B cell (primary cell): ENCODE measurements around the gene HOXA1.

Experiments
- EZH2 ChIP-seq: IDR thresholded peaks from 2 replicates; pipeline ENCODE4 v1.6.1; 2012; ENCODE audit warnings: borderline replicate concordance, low read depth, mild to moderate bottlenecking, moderate library complexity, low read length; ENCODE audit not compliant: insufficient read depth, poor library complexity, severe bottlenecking
- TF ChIP-seq, protein P1 (sequence below): fragments of 200-600 bp; IDR thresholded peaks from one replicate; pipeline ENCODE4 v1.8.0; 2022; ENCODE audit warnings: antibody characterized with exemption, mild to moderate bottlenecking

DNA sequence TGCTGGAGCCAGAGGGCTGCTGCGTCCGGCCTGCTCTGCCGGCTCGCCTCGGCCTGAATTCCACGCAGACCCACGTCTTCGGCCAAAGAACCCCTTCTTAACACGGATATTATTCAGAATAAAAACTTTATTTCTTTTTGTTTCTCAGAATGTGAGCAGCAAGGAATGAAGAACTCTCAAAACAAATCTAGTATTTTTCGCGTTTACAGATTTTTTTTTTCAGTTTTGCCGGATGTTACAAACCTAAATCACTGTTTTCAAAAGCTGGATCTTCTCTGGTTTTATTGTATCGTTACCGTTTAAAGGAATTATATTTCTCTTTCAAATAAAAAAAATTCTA lies 11.1 kb upstream of the HOXA1 start:
- TF ChIP-seq EZH2: no peak
- TF ChIP-seq, protein P1, sequence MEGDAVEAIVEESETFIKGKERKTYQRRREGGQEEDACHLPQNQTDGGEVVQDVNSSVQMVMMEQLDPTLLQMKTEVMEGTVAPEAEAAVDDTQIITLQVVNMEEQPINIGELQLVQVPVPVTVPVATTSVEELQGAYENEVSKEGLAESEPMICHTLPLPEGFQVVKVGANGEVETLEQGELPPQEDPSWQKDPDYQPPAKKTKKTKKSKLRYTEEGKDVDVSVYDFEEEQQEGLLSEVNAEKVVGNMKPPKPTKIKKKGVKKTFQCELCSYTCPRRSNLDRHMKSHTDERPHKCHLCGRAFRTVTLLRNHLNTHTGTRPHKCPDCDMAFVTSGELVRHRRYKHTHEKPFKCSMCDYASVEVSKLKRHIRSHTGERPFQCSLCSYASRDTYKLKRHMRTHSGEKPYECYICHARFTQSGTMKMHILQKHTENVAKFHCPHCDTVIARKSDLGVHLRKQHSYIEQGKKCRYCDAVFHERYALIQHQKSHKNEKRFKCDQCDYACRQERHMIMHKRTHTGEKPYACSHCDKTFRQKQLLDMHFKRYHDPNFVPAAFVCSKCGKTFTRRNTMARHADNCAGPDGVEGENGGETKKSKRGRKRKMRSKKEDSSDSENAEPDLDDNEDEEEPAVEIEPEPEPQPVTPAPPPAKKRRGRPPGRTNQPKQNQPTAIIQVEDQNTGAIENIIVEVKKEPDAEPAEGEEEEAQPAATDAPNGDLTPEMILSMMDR: no peak
